HG03064 (cell line): ENCODE measurements around the gene KIAA0513.
A peak's percentile ranks its signal among the peaks of the same experiment; 100 is the strongest.
"Not testable (repeated sequence)": the region's sequence is repeated elsewhere in the genome, so short reads cannot be mapped to it uniquely, and the experiment has no call there.

ENCODE experiments used
- ATAC-seq: cut with Tn5 transposase; IDR thresholded peaks from one replicate; pipeline ENCODE4 v1.9.1; 2021; ENCODE audit warnings: low read depth; ENCODE audit not compliant: unreplicated experiment

Gene KIAA0513

DNA sequence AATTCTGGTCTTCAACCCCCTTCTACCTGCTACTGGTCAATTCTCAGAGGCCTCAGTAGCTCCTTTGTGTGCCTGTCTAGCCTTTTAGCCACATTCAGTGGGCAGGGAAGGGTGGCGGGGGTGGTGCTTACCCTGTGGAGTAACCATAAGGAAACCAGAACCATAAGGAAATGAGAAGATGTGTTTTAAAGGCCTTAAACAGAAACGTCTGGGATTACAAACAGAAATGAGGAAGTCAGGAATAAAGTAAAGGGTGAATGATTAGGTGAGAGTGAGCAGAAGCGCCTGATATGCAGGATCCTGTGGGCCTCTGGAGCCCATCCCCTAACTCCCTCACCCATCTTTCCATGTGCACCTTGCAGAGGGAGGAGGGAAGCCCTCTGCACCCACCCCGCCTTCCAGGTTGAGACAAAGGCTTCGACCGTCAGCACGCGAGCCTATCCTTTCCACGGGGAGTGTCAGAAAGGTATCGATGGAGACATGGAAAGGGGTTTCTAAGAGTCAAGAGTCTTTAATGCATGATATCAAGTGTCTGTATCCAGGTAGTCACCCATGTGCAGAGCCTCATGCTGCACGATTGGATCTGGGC lies 20.4 kb downstream of the KIAA0513 start:
- ATAC-seq = no peak

DNA sequence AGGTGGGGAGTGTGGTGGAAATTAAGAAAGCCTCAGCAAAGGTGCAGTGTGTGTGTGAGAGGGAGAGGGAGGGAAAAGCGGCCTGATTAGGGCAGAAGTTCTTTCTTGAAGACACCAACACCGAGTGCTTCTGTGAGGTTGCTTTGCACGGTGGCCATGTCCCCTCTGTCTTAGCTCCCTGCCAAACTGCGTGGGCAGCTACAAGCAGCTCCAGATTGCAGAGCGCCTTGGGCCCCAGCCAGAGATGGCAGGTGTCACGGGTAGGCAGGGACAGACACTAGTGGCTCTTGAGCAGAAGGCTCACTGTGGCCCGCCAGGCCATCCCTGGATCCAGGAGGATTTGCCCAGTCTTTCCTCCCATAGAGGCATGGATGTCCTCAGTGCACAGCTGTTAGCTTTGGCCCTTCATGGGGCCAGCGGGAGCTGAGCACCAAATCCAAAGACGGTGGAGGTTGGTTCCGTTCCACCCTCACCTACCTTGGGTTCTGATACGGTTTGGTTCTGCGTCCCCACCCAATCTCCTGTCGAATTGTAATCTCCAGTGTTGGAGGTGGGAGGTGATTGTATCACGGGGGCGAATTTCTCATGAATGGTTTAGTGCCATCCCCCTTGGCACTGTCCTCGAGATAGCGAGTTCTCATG lies 21.4 kb downstream of the KIAA0513 start:
- ATAC-seq = no peak

DNA sequence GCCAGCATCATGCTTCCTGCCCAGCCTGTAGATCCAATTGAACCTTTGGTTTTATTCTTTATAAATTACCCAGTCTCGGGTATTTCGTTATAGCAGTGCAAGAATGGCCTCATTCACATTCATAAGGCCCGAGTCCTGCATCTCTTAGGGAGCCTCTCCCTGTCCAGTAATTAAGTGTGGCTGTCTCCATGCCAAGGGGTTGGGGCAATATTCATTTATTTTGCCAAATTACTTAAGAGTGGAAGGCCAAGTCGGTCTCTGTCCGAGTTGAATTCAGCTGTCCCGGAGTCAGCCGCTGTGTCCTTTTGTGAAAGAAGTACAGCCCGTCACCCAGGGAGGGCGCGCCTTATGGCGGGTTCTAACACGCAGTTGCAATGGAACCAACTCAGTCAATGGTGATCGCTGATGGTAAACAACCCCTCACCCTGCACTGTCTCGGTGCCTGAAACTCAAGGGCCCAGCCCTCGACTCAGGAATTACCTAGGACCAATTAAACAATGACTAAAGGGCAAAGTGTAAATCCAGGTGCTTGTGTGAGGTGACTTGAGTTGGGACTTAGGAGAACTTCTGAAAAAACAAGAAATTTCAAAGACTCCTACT lies 22.2 kb downstream of the KIAA0513 start:
- no peak for ATAC-seq

GRCh38 chr16:85051067-85051581 lies 23.5 kb downstream of the KIAA0513 start:
- ATAC-seq = no peak

- ATAC-seq = no peak
These were observed 24.1 kb downstream of the KIAA0513 start for GRCh38 chr16:85051683-85052082.

- no peak for ATAC-seq
These were observed 24.9 kb downstream of the KIAA0513 start for GRCh38 chr16:85052536-85052935.

- ATAC-seq = not testable (repeated sequence)
These were observed 26.7 kb downstream of the KIAA0513 start for GRCh38 chr16:85054321-85054720.

GRCh38 chr16:85054948-85055492 lies 27.4 kb downstream of the KIAA0513 start:
- ATAC-seq = no peak

DNA sequence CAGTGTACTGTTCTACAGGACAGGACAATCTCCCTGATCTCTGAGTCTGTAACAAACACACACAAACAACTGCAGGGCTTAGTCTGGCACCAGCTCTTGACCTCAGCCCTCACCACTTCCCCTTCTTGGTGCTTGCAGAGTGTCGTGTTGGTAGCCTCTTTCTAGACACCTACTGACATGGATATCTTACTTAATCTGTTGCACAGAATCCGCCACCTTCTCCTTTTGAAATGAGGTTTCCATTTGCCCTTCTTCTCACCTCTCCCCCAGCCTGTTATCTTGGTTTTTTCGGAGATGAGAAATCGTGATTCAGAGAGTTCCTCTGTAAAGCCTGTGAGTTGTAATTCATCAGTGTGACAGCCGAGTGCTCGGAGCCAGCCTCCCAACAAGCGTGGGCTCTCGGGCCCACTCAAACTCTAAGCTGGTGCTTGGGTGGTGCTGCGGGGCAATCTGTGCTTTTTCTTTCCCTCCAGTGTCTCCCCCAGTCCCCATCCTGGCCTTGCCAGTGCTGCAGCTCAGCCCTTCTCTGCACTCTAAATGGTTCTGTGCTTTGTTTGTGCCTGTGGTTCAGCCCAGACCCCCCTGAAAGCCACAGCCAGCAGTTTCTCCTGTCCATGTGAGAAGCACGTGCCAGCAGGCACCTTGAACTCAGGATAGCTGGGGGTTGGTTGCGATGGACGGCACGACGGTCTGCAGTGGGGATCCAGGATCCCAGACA lies 28.1 kb downstream of the KIAA0513 start:
- ATAC-seq = peak; percentile 87

DNA sequence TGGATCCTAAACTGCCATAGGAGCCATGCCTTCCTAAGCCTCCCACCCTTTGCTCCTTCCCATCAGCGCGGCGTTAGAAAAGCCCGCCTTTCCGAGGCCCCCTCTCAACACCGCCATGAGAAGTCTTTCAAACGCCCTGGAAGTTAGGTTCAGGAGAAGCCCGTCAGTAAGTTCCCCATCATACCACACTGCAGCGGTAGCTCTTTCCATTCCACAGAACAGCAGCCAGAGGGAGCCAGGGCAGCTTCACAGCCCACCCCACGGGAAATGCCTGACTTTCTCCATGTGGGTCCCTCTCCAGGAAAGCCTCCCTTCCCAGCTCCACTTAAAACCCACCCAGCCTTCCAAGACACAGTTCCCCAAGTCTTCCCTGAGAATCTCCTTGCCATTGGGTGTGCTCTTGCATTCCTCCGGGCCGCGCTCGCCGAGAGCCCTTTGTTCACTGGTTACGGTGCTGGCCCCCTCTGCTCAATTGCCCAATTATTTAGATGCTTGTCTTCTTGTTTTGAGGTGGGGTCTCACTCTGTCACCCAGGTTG lies 28.7 kb downstream of the KIAA0513 start:
- no peak for ATAC-seq

- no peak for ATAC-seq
These were observed 29.8 kb downstream of the KIAA0513 start for GRCh38 chr16:85057212-85057889.

DNA sequence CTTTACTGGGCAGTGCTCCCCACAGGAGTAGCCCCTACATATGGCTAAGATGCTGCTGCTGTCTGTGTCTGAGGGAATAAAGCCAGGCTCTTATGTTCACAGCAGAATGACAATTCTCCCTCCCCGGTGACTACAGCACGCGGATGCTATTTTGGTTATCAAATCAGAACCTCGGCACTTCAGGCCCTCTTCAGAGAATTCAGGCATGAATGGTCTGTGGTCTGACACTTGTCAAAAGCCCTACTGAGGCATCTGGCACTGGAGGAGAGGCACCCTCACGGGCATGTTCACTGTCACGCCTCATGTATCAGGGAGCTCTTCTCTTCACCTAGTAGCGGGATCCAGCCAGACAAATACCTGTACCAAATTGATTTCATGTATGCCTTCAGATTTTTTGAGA lies 30.4 kb downstream of the KIAA0513 start:
- ATAC-seq = no peak

DNA sequence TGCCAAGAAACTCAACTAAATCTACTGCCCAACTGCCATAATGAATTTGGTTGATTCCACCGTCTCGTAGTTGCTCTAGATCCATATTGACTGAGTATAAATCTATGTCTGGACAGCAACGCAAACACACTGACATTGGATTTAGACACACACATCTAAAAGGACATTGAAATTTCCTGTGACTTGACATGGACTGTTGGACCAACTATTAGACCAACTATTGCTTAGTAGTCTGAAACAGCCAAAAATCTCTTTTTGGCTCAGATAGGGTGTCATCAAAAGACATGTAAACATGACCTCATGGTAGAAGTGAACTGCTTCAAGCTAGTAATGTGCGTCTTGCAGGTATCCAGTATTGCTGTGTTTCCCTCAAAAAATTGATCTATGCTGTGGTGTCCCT lies 31.3 kb downstream of the KIAA0513 start:
- no peak for ATAC-seq

GRCh38 chr16:85061566-85061965 lies 34.0 kb downstream of the KIAA0513 start:
- ATAC-seq = no peak

DNA sequence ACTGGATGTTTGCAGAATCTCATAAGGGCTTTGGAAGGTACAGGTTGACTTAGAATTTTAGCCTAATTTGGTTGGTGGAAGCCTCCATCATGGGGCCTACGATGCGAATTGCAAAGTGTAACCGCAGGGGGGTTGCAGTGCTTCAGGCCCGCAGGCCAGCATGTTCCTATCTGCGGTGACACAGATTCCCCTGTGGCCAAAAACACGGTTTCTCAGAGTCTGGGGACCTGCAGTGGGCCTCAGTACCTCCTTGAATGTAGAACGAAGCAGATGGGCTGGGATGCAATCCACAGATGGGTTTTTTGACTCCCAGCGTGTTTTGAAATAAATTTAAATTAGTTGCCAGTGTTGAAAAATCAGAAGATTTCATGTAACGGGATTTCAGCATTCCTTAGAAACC lies 34.7 kb downstream of the KIAA0513 start:
- ATAC-seq = no peak

- no peak for ATAC-seq
These were observed 35.2 kb downstream of the KIAA0513 start for GRCh38 chr16:85062845-85063244.

GRCh38 chr16:85064186-85064585 lies 36.6 kb downstream of the KIAA0513 start:
- no peak for ATAC-seq

DNA sequence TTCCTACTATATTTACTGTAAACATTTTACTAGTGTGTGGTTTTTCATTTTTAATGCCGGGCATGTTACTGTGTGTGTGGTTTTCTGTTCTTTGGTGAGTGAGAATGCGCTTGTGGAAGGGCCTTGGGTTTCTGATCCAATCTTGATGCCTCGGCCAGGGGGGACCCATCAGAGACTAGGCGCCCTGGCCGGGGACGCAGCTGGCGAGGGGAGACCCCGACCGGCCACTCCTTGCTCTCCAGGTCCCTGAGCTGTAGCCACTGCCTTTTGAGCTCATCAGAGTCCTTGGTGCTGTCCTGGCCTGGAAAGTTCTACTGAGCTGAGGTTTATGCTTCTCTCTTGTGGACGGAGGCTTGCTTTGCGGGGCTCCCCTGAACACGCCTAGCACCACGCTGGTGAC lies 37.5 kb downstream of the KIAA0513 start:
- no peak for ATAC-seq

DNA sequence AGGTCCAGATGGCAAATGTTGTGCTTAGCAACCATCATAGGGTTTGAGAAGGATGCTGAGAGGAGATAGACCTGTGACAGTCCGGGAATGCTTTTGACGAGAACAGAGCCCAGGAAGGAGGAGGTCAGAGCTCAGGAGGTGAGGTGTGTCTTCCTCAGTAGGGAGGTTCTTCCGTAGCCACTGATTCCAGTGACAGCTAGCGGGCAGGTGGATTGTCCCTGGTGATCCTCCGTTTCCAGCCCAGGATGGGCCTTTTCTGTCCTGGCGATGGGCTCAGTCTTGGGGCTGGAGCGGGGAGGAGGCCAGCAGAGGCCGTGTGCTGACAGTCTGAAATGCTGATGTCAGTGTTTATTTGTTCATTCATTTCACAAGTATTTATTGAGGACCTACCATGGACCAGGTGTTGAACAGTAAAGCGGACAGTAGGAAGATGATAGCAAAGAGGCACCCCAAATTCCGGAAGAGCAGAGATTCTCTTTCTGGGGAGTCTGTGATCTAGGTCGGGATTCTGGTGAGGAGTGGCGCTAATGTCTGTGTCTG lies 38.8 kb downstream of the KIAA0513 start:
- no peak for ATAC-seq

DNA sequence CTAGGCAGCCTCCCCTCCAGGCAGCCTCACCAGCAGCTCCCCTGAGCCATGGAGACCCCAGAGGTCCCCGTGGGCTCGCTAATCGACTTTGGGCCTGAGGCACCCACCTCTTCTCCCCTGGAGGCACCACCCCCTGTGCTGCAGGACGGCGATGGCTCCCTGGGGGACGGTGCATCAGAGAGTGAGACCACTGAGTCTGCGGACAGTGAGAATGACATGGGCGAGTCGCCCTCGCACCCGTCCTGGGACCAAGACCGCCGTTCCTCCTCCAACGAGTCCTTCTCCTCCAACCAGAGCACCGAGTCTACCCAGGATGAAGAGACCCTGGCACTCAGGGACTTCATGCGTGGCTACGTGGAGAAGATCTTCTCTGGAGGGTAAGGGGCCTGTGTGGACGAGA lies 39.4 kb downstream of the KIAA0513 start:
- ATAC-seq = no peak
